Activated CD8-positive, alpha-beta T cell treated with anti-CD3 and anti-CD28 coated beads for 36 hours (primary cell): Measurements from ENCODE around the gene THUMPD2. TPM values are rescaled to one million over a fixed set of nuclear protein-coding genes. Genes with fewer than 3 reads are reported as not detected.

ENCODE experiments used
- ATAC-seq: fragments of 200-7000 bp; cut with Tn5 transposase; one replicate; pipeline ENCODE4 v1.10.0; 2021; ENCODE audit warnings: mild to moderate bottlenecking, moderate library complexity
- CTCF ChIA-PET: fragments of 350-600 bp; sonication (Branson Sonifier 250); formaldehyde crosslinking; loops from one replicate; lab custom pipeline; 2021; ENCODE audit warnings: antibody characterized with exemption; lab: Charles Lee
- POLR2A ChIA-PET: fragments of 350-600 bp; sonication (Branson Sonifier 250); formaldehyde crosslinking; loops from one replicate; lab custom pipeline; 2021; ENCODE audit warnings: antibody characterized with exemption; lab: Charles Lee
- DNase-seq: peaks from one replicate; pipeline ENCODE4 v3.0.0-alpha.2; 2020
- H3K27ac Mint-ChIP-seq: one replicate; pipeline ENCODE4 v1.8.0; 2021; ENCODE audit warnings: mild to moderate bottlenecking, mixed read lengths
- H3K27me3 Mint-ChIP-seq: one replicate; pipeline ENCODE4 v1.8.0; 2021; ENCODE audit warnings: mixed read lengths
- H3K36me3 Mint-ChIP-seq: one replicate; pipeline ENCODE4 v1.8.0; 2021; ENCODE audit warnings: low read depth, mixed read lengths
- H3K4me1 Mint-ChIP-seq: one replicate; pipeline ENCODE4 v1.8.0; 2021; ENCODE audit warnings: low read depth, mixed read lengths
- H3K4me3 Mint-ChIP-seq: one replicate; pipeline ENCODE4 v1.8.0; 2021; ENCODE audit warnings: mild to moderate bottlenecking, moderate library complexity, mixed read lengths
- H3K9me3 Mint-ChIP-seq: one replicate; pipeline ENCODE4 v1.8.0; 2021; ENCODE audit warnings: mixed read lengths
- CTCF ChIP-seq: fragments of 200-600 bp; IDR thresholded peaks from one replicate; pipeline ENCODE4 v1.8.0; 2022; ENCODE audit warnings: antibody characterized with exemption, mild to moderate bottlenecking
- intact Hi-C: fragments of 100-400 bp; cut with micrococcal nuclease; formaldehyde crosslinking; loops from one replicate; pipeline ENCODE4 v1.10.0; 2022
- total RNA-seq, 2 experiments: library from RNA; stranded (reverse); gene quantifications; one replicate each; pipeline ENCODE4 v1.2.3, GENCODE V29; 2021

THUMPD2 gene
- 10 to 100 TPM; 16.9 to 18.1 TPM for total RNA-seq

- peaks cover 56% of the 10 kb centered on the region for H3K4me1 Mint-ChIP-seq
- ChIA-PET CTCF (no interaction called here), POLR2A (no interaction called here)
- DNase-seq (peak; percentile 72), ATAC-seq (peak; percentile 78)
- TF ChIP-seq CTCF = no peak
- intact Hi-C loops = no loop called here
- peaks cover 28% of the 10 kb centered on the region for H3K36me3 Mint-ChIP-seq
- peak within 1 kb of the TSS; percentile 91 for H3K27ac Mint-ChIP-seq
- no peaks in the 10 kb centered on the region for H3K27me3 Mint-ChIP-seq
- peak within 1 kb of the TSS; percentile 96 for H3K4me3 Mint-ChIP-seq
- H3K9me3 Mint-ChIP-seq = no peaks in the 10 kb centered on the region
Measured at GRCh38 chr2:39778775-39779340, at the start of gene THUMPD2. Gene THUMPD2 (minus strand): TSS chr2:39779258. CDS start chr2:39779239, 19 bp downstream.

- no peak for ATAC-seq
- H3K27me3 Mint-ChIP-seq = peaks cover 1% of the 10 kb centered on the region
- intact Hi-C loops = no loop called here
- no peak overlapping the region for H3K4me3 Mint-ChIP-seq
- DNase-seq = no peak
- CTCF ChIA-PET = no interaction called here
- no peaks in the 10 kb centered on the region for H3K36me3 Mint-ChIP-seq
- POLR2A ChIA-PET = no interaction called here
- no peaks in the 10 kb centered on the region for H3K4me1 Mint-ChIP-seq
- no peaks in the 10 kb centered on the region for H3K9me3 Mint-ChIP-seq
- H3K27ac Mint-ChIP-seq = no peak overlapping the region
- TF ChIP-seq CTCF = no peak
Measured at GRCh38 chr2:39821871-39822270, 42.8 kb upstream of the THUMPD2 start.

GRCh38 chr2:39816845-39817244, 37.8 kb upstream of the THUMPD2 start:
- intact Hi-C loops = no loop called here
- no peak for DNase-seq
- H3K36me3 Mint-ChIP-seq = no peaks in the 10 kb centered on the region
- no peak overlapping the region for H3K4me3 Mint-ChIP-seq
- no peaks in the 10 kb centered on the region for H3K9me3 Mint-ChIP-seq
- TF ChIP-seq CTCF = no peak
- H3K27ac Mint-ChIP-seq = no peak overlapping the region
- no peaks in the 10 kb centered on the region for H3K4me1 Mint-ChIP-seq
- no peak for ATAC-seq
- CTCF ChIA-PET = interaction anchor here (1.0 kb wide), 1 partner anchor 9 kb away, joined by 3 read pairs; no protein-coding TSS in a partner anchor
- POLR2A ChIA-PET = no interaction called here
- H3K27me3 Mint-ChIP-seq = peaks cover 5% of the 10 kb centered on the region

GRCh38 chr2:39816428-39816827, 37.4 kb upstream of the THUMPD2 start:
- no peak for TF ChIP-seq CTCF
- Mint-ChIP-seq H3K9me3 (no peaks in the 10 kb centered on the region), H3K27ac (no peak overlapping the region), H3K36me3 (no peaks in the 10 kb centered on the region), H3K4me1 (no peaks in the 10 kb centered on the region), H3K4me3 (no peak overlapping the region), H3K27me3 (peaks cover 5% of the 10 kb centered on the region)
- DNase-seq (no peak), ATAC-seq (no peak)
- intact Hi-C loops = no loop called here
- CTCF ChIA-PET = interaction anchor here (1.0 kb wide), 1 partner anchor 10 kb away, joined by 3 read pairs; no protein-coding TSS in a partner anchor
- POLR2A ChIA-PET = no interaction called here

GRCh38 chr2:39805936-39806608, 27.0 kb upstream of the THUMPD2 start:
- no peaks in the 10 kb centered on the region for H3K36me3 Mint-ChIP-seq
- peaks cover 19% of the 10 kb centered on the region for H3K9me3 Mint-ChIP-seq
- no peak overlapping the region for H3K27ac Mint-ChIP-seq
- H3K4me3 Mint-ChIP-seq = no peak overlapping the region
- no peak for TF ChIP-seq CTCF
- no peaks in the 10 kb centered on the region for H3K4me1 Mint-ChIP-seq
- ChIA-PET CTCF (no interaction called here), POLR2A (no interaction called here)
- ATAC-seq (no peak), DNase-seq (no peak)
- intact Hi-C loops = no loop called here
- H3K27me3 Mint-ChIP-seq = no peaks in the 10 kb centered on the region
